Smooth muscle cell (in vitro differentiated cells): ENCODE measurements around the gene NPAS3. TPM values are rescaled to one million over a fixed set of nuclear protein-coding genes. Genes with fewer than 3 reads are reported as not detected.

Experiments used
- DNase-seq: peaks from one replicate; lab custom pipeline; 2025; ENCODE audit not compliant: unreplicated experiment; lab: John Stamatoyannopoulos, UW
- H2AFZ ChIP-seq: fragments of 200-600 bp; sonication (generic); 2 replicates; pipeline ENCODE4 v1.6.0; 2016; ENCODE audit warnings: antibody characterized with exemption, low read depth, mild to moderate bottlenecking
- H3F3A ChIP-seq: fragments of 200-600 bp; sonication (generic); 2 replicates; pipeline ENCODE4 v1.6.0; 2017; ENCODE audit warnings: antibody characterized with exemption, low read depth
- H3K27ac ChIP-seq: fragments of 200-600 bp; sonication (generic); 2 replicates; pipeline ENCODE4 v1.5.1; 2016; ENCODE audit warnings: low read depth, mild to moderate bottlenecking
- H3K27me3 ChIP-seq: fragments of 200-600 bp; sonication (generic); 2 replicates; pipeline ENCODE4 v1.6.1; 2016; ENCODE audit warnings: low read depth, mild to moderate bottlenecking
- H3K36me3 ChIP-seq: fragments of 200-600 bp; sonication (generic); 2 replicates; pipeline ENCODE4 v1.5.1; 2016; ENCODE audit warnings: low read depth
- H3K4me1 ChIP-seq: fragments of 200-600 bp; sonication (generic); 2 replicates; pipeline ENCODE4 v1.5.1; 2016; ENCODE audit warnings: low read depth
- H3K4me2 ChIP-seq: fragments of 200-600 bp; sonication (generic); 2 replicates; pipeline ENCODE4 v1.6.0; 2016; ENCODE audit warnings: mild to moderate bottlenecking
- H3K4me3 ChIP-seq: fragments of 200-600 bp; sonication (generic); 2 replicates; pipeline ENCODE4 v1.5.1; 2016; ENCODE audit warnings: mild to moderate bottlenecking
- H3K79me2 ChIP-seq: fragments of 200-600 bp; sonication (generic); 2 replicates; pipeline ENCODE4 v1.6.0; 2016; ENCODE audit warnings: low read depth, mild to moderate bottlenecking
- H3K9ac ChIP-seq: fragments of 200-600 bp; sonication (generic); 2 replicates; pipeline ENCODE4 v1.6.0; 2016; ENCODE audit warnings: low read depth
- H3K9me3 ChIP-seq: fragments of 200-600 bp; sonication (generic); replicated peaks from 2 replicates; pipeline ENCODE4 v1.5.1; 2016; ENCODE audit warnings: low read depth
- H4K20me1 ChIP-seq: fragments of 200-600 bp; sonication (generic); 2 replicates; pipeline ENCODE4 v1.6.0; 2016; ENCODE audit warnings: low read depth
- WGBS: methylation state at CpG from one replicate; pipeline ENCODE4 v1.1.7; 2016; ENCODE audit warnings: low lambda C conversion rate; 5-methylcytosine and 5-hydroxymethylcytosine counted together
- polyA plus RNA-seq: library from polyadenylated mRNA; unstranded; fragments of >200 nt; fragmentation: Nextera tagmentation; extraction: Ambion mirVana; gene quantifications from 2 replicates; pipeline ENCODE4 v1.2.1, GENCODE V29; 2016
- total RNA-seq: library from RNA; depleted of rRNA; stranded (reverse); fragments of >200 nt; gene quantifications from 2 replicates; pipeline ENCODE4 v1.2.3, GENCODE V29; 2014
- TF ChIP-seq, protein P1 (sequence below): fragments of 200-600 bp; sonication (generic); IDR thresholded peaks from 2 replicates; pipeline ENCODE4 v1.5.1; 2017; ENCODE audit warnings: borderline replicate concordance, mild to moderate bottlenecking, antibody characterized with exemption; ENCODE audit not compliant: insufficient read depth, poor library complexity, severe bottlenecking

The NPAS3 gene
- total and polyA plus RNA-seq, 2 experiments from 2014 or later: 0.79 to 2.0 TPM

- Histone ChIP-seq H3K79me2 (no peaks in the 10 kb centered on the region), H2AFZ (no peak overlapping the region), H3K27ac (no peak overlapping the region), H3K4me3 (no peak overlapping the region), H3K9ac (no peak overlapping the region), H3K4me2 (no peak overlapping the region), H3K27me3 (no peaks in the 10 kb centered on the region), H4K20me1 (no peaks in the 10 kb centered on the region), H3F3A (peaks cover 9% of the 10 kb centered on the region), H3K9me3 (no peaks in the 10 kb centered on the region), H3K4me1 (peaks cover 17% of the 10 kb centered on the region), H3K36me3 (no peaks in the 10 kb centered on the region)
- no peak for DNase-seq
- WGBS: 77% methylated on average over 6 of the region's 6 CpGs
- TF ChIP-seq, protein P1, sequence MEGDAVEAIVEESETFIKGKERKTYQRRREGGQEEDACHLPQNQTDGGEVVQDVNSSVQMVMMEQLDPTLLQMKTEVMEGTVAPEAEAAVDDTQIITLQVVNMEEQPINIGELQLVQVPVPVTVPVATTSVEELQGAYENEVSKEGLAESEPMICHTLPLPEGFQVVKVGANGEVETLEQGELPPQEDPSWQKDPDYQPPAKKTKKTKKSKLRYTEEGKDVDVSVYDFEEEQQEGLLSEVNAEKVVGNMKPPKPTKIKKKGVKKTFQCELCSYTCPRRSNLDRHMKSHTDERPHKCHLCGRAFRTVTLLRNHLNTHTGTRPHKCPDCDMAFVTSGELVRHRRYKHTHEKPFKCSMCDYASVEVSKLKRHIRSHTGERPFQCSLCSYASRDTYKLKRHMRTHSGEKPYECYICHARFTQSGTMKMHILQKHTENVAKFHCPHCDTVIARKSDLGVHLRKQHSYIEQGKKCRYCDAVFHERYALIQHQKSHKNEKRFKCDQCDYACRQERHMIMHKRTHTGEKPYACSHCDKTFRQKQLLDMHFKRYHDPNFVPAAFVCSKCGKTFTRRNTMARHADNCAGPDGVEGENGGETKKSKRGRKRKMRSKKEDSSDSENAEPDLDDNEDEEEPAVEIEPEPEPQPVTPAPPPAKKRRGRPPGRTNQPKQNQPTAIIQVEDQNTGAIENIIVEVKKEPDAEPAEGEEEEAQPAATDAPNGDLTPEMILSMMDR: no peak
Measured at GRCh38 chr14:33782923-33783322, 844.2 kb downstream of the NPAS3 start.

GRCh38 chr14:33786091-33786825, 847.6 kb downstream of the NPAS3 start:
- 62% methylated on average over 4 of the region's 4 CpGs for WGBS
- H3K4me1 ChIP-seq: peaks cover 20% of the 10 kb centered on the region
- peaks cover 5% of the 10 kb centered on the region for H3F3A ChIP-seq
- no peak overlapping the region for H3K4me2 ChIP-seq
- H3K36me3 ChIP-seq: no peaks in the 10 kb centered on the region
- H3K9me3 ChIP-seq: no peaks in the 10 kb centered on the region
- DNase-seq: no peak
- no peak overlapping the region for H3K27ac ChIP-seq
- no peaks in the 10 kb centered on the region for H3K27me3 ChIP-seq
- H2AFZ ChIP-seq: peak overlapping the region; percentile 5
- TF ChIP-seq, protein P1: no peak
- no peaks in the 10 kb centered on the region for H4K20me1 ChIP-seq
- no peak overlapping the region for H3K4me3 ChIP-seq
- no peaks in the 10 kb centered on the region for H3K79me2 ChIP-seq
- no peak overlapping the region for H3K9ac ChIP-seq

DNA sequence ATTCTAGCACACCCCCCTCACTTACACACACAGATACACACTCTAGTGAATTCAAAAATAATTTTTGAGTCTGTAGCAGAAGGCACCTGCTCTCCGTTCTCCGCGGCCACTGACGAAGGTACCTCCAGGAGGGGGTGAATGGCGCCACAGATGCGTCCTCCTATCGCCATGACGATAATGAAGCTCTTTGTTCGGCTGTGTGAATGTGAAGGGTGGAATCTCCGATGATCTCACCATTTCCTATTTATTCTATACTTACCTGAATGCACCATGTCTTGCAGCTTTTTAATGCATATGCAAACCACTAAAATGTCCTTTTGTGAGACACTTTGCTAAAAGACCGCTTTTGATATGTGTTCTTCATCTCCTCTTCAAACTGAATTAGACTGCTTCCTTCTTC, 849.5 kb downstream of the NPAS3 start:
- Histone ChIP-seq H3K4me1 (peaks cover 32% of the 10 kb centered on the region), H3K4me3 (no peak overlapping the region), H3K9ac (no peak overlapping the region), H4K20me1 (no peaks in the 10 kb centered on the region), H3K79me2 (no peaks in the 10 kb centered on the region), H3K27me3 (no peaks in the 10 kb centered on the region), H3K4me2 (no peak overlapping the region), H2AFZ (no peak overlapping the region), H3K36me3 (no peaks in the 10 kb centered on the region), H3K27ac (no peak overlapping the region), H3K9me3 (no peaks in the 10 kb centered on the region), H3F3A (peaks cover 5% of the 10 kb centered on the region)
- 92% methylated on average over 11 of the region's 11 CpGs for WGBS
- TF ChIP-seq, protein P1: no peak
- DNase-seq: no peak

DNA sequence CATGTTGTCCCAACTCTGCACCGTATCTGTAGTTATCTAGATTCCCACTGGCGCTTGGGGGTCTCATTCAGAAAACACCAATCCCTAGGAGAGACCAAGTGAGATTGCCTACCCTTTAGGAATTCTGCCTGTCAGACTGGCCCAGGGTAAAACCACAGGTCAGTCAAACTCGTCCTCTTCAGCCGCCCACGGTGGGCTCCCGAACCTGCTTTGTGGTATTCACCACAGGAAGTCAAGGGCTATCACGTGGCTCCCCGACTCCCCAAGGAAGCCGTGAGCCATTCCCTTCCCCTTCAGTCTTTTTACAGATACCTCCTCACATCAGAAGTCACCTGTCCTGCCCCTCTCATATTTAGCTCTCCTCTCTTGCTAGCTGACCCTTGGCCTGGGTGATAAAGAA, 852.3 kb downstream of the NPAS3 start:
- H3F3A ChIP-seq: peaks cover 5% of the 10 kb centered on the region
- H3K4me2 ChIP-seq: no peak overlapping the region
- no peaks in the 10 kb centered on the region for H3K36me3 ChIP-seq
- H3K4me1 ChIP-seq: peaks cover 31% of the 10 kb centered on the region
- DNase-seq: no peak
- no peak overlapping the region for H3K4me3 ChIP-seq
- H3K79me2 ChIP-seq: no peaks in the 10 kb centered on the region
- no peak overlapping the region for H3K9ac ChIP-seq
- TF ChIP-seq, protein P1: no peak
- no peaks in the 10 kb centered on the region for H4K20me1 ChIP-seq
- no peak overlapping the region for H3K27ac ChIP-seq
- H2AFZ ChIP-seq: no peak overlapping the region
- H3K27me3 ChIP-seq: no peaks in the 10 kb centered on the region
- WGBS: 78% methylated on average over 9 of the region's 9 CpGs
- H3K9me3 ChIP-seq: no peaks in the 10 kb centered on the region
